ENCODE results near the gene APOC4.
"Not testable (repeated sequence)": the region's sequence is repeated elsewhere in the genome, so short reads cannot be mapped to it uniquely, and the experiment has no call there.

Gene APOC4

DNA sequence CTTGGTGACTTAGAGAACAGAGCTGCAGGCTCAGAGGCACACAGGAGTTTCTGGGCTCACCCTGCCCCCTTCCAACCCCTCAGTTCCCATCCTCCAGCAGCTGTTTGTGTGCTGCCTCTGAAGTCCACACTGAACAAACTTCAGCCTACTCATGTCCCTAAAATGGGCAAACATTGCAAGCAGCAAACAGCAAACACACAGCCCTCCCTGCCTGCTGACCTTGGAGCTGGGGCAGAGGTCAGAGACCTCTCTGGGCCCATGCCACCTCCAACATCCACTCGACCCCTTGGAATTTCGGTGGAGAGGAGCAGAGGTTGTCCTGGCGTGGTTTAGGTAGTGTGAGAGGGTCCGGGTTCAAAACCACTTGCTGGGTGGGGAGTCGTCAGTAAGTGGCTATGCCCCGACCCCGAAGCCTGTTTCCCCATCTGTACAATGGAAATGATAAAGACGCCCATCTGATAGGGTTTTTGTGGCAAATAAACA lies 17.8 kb upstream of the APOC4 start:
- no peak for DNase-seq

DNA sequence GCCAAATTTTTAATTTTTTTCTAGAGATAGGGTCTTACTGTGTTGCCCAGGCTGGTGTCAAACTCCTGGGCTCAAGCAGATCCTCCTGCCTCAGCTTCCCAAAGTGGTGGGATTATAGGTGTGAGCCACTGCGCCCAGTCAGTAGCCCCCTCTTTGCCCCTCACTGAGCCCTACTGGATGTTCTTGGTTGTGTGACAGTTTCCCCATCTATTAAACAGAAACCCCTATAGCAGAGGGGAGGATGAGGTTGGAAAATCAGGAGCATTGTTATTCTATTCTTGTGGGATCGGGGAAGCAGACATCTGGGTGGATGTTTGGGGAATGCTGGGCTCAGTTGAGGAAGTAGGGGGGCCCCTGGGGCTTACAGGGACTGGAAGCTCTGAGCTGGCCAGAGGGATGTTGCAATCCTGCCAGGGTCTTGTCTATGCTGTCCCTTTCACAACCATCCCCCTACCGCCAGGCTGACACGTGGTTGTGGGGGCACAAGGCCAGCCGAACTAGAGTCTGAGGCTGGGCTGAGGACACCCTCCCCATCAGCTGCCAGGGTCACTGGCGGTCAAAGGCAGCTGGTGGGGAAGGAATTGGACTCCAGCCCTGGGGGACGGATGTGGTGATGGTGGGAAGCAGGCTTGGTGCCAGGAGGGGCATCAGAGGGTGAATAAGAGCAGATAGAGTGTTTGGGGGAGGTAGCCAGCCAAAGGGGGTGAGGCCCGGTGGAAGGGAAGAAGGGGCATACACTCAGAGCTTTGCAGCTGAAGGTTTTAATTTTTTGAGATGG lies 16.7 kb upstream of the APOC4 start:
- no peak for DNase-seq

GRCh38 chr19:44926245-44927077 lies 15.6 kb upstream of the APOC4 start:
- not testable (repeated sequence) for DNase-seq

GRCh38 chr19:44927746-44928145 lies 14.3 kb upstream of the APOC4 start:
- no peak for DNase-seq

GRCh38 chr19:44930088-44930487 lies 11.9 kb upstream of the APOC4 start:
- no peak for DNase-seq

GRCh38 chr19:44931541-44931940 lies 10.5 kb upstream of the APOC4 start:
- DNase-seq, result no peak

DNA sequence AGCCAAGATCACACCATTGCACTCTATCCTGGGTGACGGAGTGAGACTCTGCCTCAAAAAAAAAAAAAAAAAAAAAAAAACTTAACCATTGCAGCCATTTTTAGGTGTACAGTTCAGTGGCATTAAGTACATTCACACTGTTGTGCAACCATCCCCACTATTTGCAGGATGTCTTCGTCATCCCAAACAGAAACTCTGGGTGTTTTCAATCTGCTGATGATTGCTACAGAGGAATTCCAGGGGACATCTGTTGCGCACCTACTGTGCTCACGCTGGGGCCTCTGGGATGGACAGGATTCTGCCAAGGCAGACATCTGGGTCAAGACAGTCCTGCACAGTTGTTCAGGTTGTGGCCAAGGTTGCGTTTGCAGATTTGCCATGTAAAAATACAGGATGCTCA lies 2.4 kb upstream of the APOC4 start:
- no peak for DNase-seq

GRCh38 chr19:44943801-44944249 lies 1.8 kb downstream of the APOC4 start:
- no peak for DNase-seq

DNA sequence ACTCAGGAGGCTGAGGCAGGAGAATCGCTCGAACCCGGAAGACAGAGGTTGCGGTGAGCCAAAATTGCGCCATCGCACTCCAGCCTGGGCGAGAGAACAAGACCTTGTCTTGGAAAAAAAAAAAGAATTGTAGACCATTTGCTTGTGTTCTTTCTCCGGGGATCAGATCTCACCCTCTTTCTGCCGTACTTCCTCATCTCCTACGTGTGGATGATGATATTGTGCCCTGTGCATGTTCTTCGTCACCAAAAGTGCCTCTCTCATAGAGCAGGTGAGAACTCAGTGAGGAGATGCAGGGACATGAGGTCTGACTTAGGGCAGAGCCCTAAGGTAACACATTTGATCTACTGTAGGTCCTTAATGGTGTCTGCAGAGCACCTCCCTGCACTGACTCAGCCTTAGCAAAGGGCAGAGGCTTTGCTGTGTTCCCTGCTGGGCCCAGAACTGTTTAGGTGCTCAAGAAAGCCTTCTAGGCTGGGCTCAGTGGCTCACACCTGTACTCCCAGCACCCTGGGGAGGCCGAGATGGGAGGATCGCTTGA lies 5.1 kb downstream of the APOC4 start:
- no peak for DNase-seq

- no peak for DNase-seq
Observed at GRCh38 chr19:44948237-44948636, 6.2 kb downstream of the APOC4 start.

- no peak for DNase-seq
Observed at GRCh38 chr19:44948763-44949374, 6.8 kb downstream of the APOC4 start.

DNA sequence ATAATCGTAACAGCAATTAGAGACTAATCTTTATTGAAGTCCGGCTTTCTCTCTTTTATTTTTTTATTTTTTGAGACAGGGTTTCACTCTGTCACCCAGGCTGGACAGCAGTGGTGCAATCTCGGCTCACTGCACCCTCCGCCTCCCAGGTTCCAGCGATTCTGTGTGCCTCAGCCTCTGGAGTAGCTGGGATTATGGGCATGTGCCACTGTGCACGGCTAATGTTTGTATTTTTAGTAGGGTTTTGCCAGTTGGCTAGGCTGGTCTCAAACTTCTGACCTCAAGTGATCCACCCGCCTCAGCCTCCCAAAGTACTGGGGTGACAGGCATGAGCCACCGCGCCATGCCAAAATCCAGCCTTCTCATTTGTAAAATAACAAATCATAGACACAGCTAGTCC lies 7.5 kb downstream of the APOC4 start:
- DNase-seq, result no peak

- peak; percentile 37 for DNase-seq
Observed at GRCh38 chr19:44951179-44952159, 9.4 kb downstream of the APOC4 start.

DNA sequence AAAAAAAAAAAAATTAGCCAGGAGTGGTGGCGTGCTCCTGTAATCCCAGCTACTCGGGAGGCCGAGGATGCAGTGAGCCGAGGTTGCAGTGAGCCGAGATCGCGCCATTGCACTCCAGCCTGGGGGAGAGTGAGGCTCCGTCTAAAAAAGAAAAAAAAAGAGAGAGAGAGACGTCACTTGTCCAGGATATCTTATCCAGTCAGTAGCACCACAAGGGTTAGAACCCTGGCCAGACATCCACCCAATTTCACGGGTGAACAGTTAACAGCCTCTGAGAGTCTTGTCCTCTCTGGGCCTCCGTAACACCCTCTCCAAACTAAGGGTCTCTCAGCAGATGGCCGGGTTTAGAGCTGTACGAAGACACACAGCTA lies 12.2 kb downstream of the APOC4 start:
- DNase-seq, result no peak

GRCh38 chr19:44954649-44955504 lies 12.8 kb downstream of the APOC4 start, which contains the start of gene CLPTM1:
TSS of gene CLPTM1 (plus strand) at chr19:44955380. CDS start at chr19:44955396, 16 bp downstream.
- DNase-seq, result peak; percentile 97

DNA sequence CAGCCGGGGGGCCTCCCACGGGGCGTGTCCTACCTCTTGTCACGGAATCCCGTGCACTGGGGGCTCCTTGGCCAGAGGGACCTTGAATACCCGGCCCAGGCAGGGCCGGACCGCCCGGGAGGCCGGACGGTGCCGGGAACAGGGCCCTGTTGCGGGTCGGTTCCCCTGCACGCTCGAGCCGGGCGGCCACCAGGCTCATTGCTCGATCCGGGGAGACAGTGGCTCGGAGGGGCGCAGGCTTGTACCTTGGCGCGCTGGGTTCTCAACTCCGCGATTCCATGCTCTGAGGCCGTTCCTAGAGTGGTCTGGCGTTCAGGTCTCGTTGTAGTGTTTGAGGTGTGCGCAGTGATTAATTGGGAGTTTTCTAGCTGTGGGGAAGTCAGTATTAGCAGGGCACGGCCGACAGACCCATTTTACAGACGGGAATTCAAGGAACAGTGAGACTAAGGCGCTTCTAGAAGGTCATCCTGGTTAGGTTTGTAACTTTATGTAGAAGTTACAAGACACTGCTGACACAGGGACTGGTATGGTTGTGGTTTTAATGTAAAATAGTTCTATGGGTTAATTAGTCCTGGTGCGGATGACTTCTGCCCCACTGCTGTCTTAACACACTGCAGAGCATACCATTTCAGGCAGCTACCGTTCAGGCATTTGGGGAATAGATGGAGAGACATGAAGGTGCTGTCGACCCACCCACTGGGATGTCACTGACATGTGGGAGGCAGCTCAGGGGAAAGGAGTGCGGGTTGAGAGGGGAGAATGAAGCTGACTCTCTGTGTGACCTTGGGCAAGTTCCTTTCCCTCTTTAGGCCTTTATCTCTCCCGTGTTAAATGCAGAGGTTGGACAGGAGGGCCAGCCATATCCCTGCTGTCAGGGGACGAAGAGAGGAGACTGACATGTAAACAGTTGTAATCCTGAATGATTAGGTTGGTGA lies 13.7 kb downstream of the APOC4 start:
- DNase-seq, result no peak

GRCh38 chr19:44957526-44957925 lies 15.5 kb downstream of the APOC4 start:
- DNase-seq, result no peak

GRCh38 chr19:44958090-44958489 lies 16.1 kb downstream of the APOC4 start:
- no peak for DNase-seq

DNA sequence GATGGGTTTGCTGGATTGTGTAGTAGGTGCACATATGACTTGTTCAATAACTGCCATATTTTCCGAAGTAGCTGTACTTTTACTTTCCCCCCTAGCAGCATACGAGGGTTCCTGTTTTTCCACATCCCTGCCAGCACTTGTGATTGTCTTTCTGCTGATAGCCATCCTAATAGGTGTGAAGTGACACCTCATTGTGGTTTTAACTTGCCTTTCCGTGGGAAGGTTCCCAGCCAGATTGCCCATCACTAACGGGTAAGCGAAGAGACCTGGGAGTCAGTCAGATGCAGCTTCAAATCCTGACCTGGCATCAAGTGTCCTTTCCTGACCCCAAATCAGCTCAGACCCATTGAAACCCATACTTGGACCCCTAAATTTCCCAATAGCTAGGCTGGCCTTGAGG lies 17.7 kb downstream of the APOC4 start:
- DNase-seq, result no peak

Measured in stimulated activated naive CD4-positive, alpha-beta T cell treated with Interleukin-2 at 50 U/mL for 16 hours (primary cell).